Raji (cell line): Measurements from ENCODE around the gene FOXC2.

Experiments used
- POLR2A ChIP-seq: IDR thresholded peaks from 2 replicates; pipeline ENCODE4 v1.6.1; 2011; ENCODE audit warnings: low read depth, low read length, control low read depth; ENCODE audit not compliant: insufficient read depth

Gene FOXC2

DNA sequence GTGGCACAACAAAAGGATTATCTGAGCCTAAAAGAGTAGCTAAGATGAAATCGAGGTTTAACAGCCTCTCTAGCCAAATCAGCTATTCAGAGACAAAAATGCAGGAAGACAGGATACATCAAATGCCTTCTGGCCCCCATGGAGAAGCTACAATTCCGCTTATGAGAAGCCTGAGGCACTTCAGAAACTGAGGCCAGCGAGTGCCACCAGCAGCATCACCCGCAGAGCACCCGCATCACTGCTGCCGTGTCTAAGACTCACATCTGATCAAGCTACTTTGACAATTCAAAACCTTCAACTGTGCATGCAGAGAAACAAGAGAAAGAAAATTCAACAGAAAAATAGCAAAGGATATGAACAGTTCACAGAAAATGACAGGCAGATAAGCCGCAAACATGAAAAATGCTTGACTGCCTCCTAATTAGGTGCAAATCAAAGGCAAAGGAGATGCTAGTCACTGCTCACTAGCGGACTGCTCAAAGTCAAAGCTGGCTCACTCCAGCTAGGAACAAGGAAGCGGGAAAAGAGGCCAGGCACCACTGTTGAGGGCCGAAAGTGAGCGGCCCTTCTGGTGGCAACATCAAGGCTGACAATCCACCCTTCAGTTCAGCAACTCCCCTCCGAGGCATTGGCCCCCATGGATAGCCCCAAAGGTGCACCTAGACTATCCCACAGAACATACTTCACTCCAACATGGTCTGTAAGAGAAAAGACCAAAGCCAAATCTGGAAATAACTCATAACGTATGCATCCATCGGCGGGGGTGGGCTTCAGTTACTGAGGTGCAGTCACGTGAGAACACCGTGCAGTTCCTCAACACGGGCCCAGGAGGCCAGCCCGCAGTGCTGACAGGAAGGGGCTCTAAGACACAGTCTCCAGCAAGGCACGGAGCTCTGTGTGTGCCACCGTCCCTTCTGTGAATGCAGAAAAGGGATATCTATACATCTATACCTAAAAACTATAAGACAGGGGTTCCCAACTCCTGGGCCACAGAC is 23.6 kb upstream of the FOXC2 start:
- TF ChIP-seq POLR2A, result no peak

DNA sequence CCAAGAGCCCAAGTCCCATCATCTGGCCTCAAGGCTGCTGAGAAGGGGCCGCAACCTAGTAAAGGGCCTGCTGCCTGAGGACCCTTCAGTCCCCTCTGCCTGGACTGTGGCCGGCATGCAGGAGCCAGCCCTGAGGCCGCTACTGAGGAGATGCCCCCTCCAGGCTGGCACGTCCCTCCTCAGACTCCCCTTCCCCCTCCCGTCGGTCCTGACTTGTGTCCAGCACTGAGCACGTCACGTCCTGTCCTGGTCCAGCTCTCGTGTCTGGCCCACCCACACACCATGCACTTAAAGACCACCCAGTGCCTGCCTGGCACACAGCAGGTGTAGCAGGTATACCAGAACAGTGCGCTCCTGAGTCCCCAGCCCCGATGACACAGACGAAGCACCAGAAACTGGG is 21.1 kb upstream of the FOXC2 start:
- TF ChIP-seq POLR2A, result no peak

DNA sequence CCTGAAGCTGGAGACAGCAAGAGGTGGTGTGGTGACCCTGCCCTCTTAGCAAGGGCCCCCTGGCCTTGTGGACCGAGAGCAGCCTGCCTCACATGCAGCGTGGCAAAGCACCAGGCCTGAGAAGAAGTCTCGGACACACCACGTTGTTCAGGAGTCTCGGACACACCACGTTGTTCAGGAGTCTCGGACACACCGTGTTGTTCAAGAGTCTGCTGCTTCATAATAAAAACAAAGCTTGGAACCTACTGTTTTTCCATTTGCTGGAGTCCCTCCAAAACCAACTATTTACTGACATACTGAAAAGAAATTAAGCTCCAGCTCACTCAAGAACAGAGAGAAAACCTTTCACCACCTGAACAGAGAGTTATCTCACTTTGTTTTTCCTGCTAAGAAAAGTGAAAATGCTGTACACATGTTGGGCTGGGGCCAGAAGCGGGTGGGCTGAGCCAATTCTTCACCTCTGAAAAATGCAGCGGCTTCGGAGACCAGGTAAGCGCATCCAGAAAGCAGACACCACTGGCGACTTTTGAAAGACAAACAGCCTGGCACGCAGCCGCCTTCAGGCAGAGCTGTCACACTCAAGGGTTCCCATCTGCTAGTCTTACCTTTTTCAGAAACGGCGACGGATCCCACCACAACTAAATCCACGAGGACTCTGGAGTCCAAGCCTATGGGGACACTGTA is 20.5 kb upstream of the FOXC2 start:
- TF ChIP-seq POLR2A, result no peak

DNA sequence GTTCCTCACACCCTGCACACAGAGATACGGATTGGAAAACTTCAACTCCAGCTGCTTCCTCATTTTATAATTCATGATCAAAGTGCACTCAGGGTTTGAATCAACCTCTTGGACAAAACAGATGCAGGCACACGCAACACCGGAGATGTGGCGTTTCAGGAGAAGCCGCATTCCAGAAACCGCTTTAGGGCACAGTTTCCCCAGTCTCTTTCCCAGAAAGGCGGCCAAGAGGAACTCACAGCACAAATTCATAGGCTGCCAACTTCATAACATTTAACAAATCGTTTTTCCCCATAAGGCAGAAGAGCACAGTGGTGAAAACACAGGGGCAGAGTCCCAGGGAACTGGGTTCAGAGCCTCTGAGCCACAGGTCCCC is 20.0 kb upstream of the FOXC2 start:
- TF ChIP-seq POLR2A, result no peak

- TF ChIP-seq POLR2A, result no peak
Measured at GRCh38 chr16:86547286-86547685, 19.3 kb upstream of the FOXC2 start.

GRCh38 chr16:86549076-86549892 is 17.3 kb upstream of the FOXC2 start:
- TF ChIP-seq POLR2A, result no peak

GRCh38 chr16:86549893-86550190 is 16.8 kb upstream of the FOXC2 start:
- TF ChIP-seq POLR2A, result no peak

DNA sequence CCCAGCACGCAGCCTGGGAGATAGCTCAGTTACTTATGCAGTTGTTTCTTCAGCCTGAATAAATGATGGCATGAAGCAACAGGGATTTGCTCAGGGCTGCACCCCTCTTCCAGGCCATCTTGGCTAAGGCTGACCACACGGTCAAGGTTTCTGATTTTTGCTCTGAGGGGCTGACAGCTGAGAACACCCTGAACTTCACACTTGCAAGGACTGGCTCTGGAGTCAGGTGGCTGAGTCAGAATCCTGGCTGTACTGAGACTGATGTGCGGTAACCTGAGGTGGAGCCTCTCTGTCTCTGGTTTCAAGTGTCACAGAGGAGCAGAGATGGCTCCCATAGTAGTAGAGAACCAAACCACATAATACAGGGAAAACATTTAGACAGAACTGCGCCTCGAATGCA is 16.3 kb upstream of the FOXC2 start:
- TF ChIP-seq POLR2A, result no peak

DNA sequence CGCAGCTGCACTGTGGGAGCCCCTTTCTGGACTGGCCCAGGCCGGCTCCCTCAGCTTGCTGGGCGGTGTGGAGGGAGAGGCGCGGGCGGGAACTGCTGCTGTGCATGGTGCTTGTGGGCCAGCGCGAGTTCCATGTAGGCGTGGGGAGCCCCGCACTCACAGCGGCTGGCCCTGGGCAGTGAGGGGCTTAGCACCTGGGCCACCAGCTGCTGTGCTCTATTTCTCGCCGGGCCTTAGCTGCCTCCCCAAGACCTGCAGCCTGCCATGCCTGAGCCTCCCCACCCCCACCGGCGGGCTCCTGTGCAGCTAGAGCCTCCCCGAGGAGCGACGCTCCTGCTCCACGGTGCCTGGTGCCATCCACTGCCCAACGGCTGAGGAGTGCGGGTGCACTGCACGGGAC is 13.3 kb upstream of the FOXC2 start:
- TF ChIP-seq POLR2A, result 0 out of 2 replicates have a peak, but pooled peaks have one; percentile 11

DNA sequence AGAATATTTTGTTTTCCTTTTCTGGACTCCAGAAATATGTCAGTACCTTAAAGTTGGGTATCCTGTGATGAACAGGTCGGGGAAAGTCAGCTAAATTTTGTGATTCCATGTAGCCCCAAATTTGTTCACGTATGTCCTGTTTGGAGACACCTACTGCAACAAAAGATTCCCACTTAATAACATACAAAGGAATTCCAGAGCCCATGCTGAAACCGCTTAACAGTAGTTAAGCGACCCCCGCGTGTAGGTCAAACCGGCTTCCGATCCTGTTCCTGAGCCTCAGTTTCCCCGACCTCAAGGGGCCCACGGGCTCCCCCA is 12.1 kb upstream of the FOXC2 start:
- no peak for TF ChIP-seq POLR2A

- TF ChIP-seq POLR2A, result peak; percentile 95
Measured at GRCh38 chr16:86554917-86555703, 11.5 kb upstream of the FOXC2 start, which contains the start of gene MTHFSD. Gene MTHFSD (minus strand): TSS chr16:86555235. CDS start chr16:86555184, 51 bp downstream.

GRCh38 chr16:86555704-86556075 is 10.9 kb upstream of the FOXC2 start:
- no peak for TF ChIP-seq POLR2A

- no peak for TF ChIP-seq POLR2A
Measured at GRCh38 chr16:86556576-86556975, 10.1 kb upstream of the FOXC2 start.

DNA sequence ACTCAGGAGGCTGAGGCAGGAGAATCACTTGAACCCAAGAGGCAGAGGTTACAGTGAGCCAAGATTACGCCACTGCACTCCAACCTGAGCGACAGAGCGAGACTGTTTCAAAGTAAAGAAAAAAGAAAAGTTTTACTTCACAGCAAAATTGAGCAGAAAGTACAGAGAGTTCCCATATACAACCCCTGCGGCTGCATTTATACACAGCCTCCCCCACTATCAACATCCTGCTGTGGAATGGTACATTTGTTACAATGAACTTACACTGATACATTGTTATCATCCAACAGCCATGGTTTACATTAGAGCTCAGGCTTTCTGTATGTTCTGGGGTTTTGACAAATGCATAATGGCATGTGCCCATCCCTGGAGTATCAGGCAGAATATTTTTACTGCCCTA is 9.0 kb upstream of the FOXC2 start:
- TF ChIP-seq POLR2A, result no peak
